H1 (cell line): ENCODE results near the gene NETO1. TPM values are rescaled to one million over a fixed set of nuclear protein-coding genes. Genes with fewer than 3 reads are reported as not detected.
A peak's percentile ranks its signal among the peaks of the same experiment; 100 is the strongest.

Experiments
- CTCF ChIA-PET: fragments of 300-600 bp; sonication (Branson Sonifier 250); formaldehyde crosslinking; loops from one replicate; lab custom pipeline; 2021; ENCODE audit not compliant: partially characterized antibody; lab: Charles Lee
- POLR2A ChIA-PET: fragments of 300-600 bp; sonication (Branson Sonifier 250); formaldehyde crosslinking; loops from one replicate; lab custom pipeline; 2021; ENCODE audit warnings: inconsistent platforms; ENCODE audit not compliant: partially characterized antibody; lab: Charles Lee
- DNase-seq, 2 experiments: peaks; one replicate each; pipeline versions ENCODE4 v3.0.0 to v3.0.0-alpha.2; 2010 to 2022; ENCODE audit warnings: low spot score in 2 of 2, low read depth in 1 of 2, mixed read lengths in 1 of 2
- FAIRE-seq: peaks from 2 replicates; lab custom pipeline; 2011; peaks lifted over from hg19 to GRCh38; lab: Jason Lieb, UNC
- H2AFZ ChIP-seq: 2 replicates; pipeline ENCODE4 v1.8.1; 2012; ENCODE audit warnings: low read length, inconsistent platforms
- H2AK5ac ChIP-seq: 2 replicates; pipeline ENCODE4 v1.6.1; 2013; ENCODE audit warnings: low read depth, low read length
- H2BK120ac ChIP-seq: replicated peaks from 2 replicates; pipeline ENCODE3; 2013; ENCODE audit warnings: low read depth, low read length, inconsistent platforms
- H2BK12ac ChIP-seq: 2 replicates; pipeline ENCODE4 v1.6.1; 2013; ENCODE audit warnings: low read depth, low read length
- H2BK15ac ChIP-seq: 2 replicates; pipeline ENCODE4 v1.6.1; 2013; ENCODE audit warnings: low read length
- H2BK20ac ChIP-seq: 2 replicates; pipeline ENCODE4 v1.6.1; 2013; ENCODE audit warnings: low read length
- H2BK5ac ChIP-seq: 2 replicates; pipeline ENCODE4 v1.6.1; 2013; ENCODE audit warnings: low read depth, low read length
- H3K14ac ChIP-seq: 2 replicates; pipeline ENCODE4 v1.6.1; 2013; ENCODE audit warnings: inconsistent platforms; ENCODE audit not compliant: insufficient read length
- H3K18ac ChIP-seq: 2 replicates; pipeline ENCODE4 v1.6.1; 2013; ENCODE audit warnings: low read length; ENCODE audit errors: extremely low read depth
- H3K23ac ChIP-seq: 2 replicates; pipeline ENCODE4 v1.6.1; 2013; ENCODE audit warnings: inconsistent platforms; ENCODE audit not compliant: insufficient read length
- H3K23me2 ChIP-seq: 2 replicates; pipeline ENCODE4 v1.6.1; 2013; ENCODE audit warnings: low read depth, low read length
- H3K27ac ChIP-seq: 2 replicates; pipeline ENCODE4 v1.6.1; 2011; ENCODE audit warnings: low read depth, low read length, inconsistent platforms
- H3K27me3 ChIP-seq, 4 experiments: replicated peaks in 1 of 4; 1 replicate in 1 of 4; 2 replicates in 3 of 4; pipeline versions ENCODE4 v1.6.1 to v1.8.1; 2011 to 2013; ENCODE audit warnings: low read length in 3 of 4, mild to moderate bottlenecking in 3 of 4, inconsistent platforms in 2 of 4, mixed read lengths in 2 of 4, moderate library complexity in 1 of 4; ENCODE audit not compliant: control insufficient read depth in 3 of 4, insufficient read depth in 3 of 4; ENCODE audit errors: extremely low read depth in 1 of 4
- H3K36me3 ChIP-seq, 4 experiments: 2 replicates each; pipeline versions ENCODE4 v1.6.1 to v1.8.1; 2011 to 2013; ENCODE audit warnings: mild to moderate bottlenecking in 4 of 4, low read length in 3 of 4, moderate library complexity in 2 of 4, control low read depth in 1 of 4, inconsistent platforms in 1 of 4; ENCODE audit not compliant: insufficient read depth in 4 of 4, control insufficient read depth in 2 of 4
- H3K4ac ChIP-seq: replicated peaks from 2 replicates; pipeline ENCODE3; 2013; ENCODE audit warnings: low read length, low read depth, mixed read lengths, inconsistent platforms; ENCODE audit not compliant: insufficient read length
- H3K4me1 ChIP-seq, 4 experiments: replicated peaks in 1 of 4; 1 replicate in 1 of 4; 2 replicates in 3 of 4; pipeline versions ENCODE4 v1.6.1 to v1.8.1; 2011 to 2013; ENCODE audit warnings: low read length in 3 of 4, inconsistent platforms in 2 of 4, mixed read lengths in 1 of 4; ENCODE audit not compliant: insufficient read depth in 4 of 4, control insufficient read depth in 3 of 4
- H3K4me2 ChIP-seq, 2 experiments: 2 replicates each; pipeline versions ENCODE4 v1.6.1 to v1.8.1; 2011 to 2013; ENCODE audit warnings: low read depth in 2 of 2, low read length in 2 of 2, control low read depth in 1 of 2, inconsistent platforms in 1 of 2, mild to moderate bottlenecking in 1 of 2; ENCODE audit not compliant: insufficient read depth in 1 of 2
- H3K4me3 ChIP-seq, 4 experiments: fragments of 200-600, 300-600 bp in 1 of 4; sonication (generic), shearing (Covaris generic), sonication (Bioruptor Twin) in 1 of 4; 2 replicates each; pipeline versions ENCODE4 v1.5.1 to v1.8.1; 2011 to 2016; ENCODE audit warnings: low read length in 4 of 4, low read depth in 3 of 4, control low read depth in 2 of 4, inconsistent platforms in 2 of 4, mild to moderate bottlenecking in 2 of 4, mixed read lengths in 1 of 4, moderate library complexity in 1 of 4; ENCODE audit not compliant: insufficient read depth in 2 of 4; ENCODE audit errors: extremely low read depth in 1 of 4
- H3K56ac ChIP-seq: replicated peaks from 2 replicates; pipeline ENCODE3; 2013; ENCODE audit warnings: low read depth, mild to moderate bottlenecking, mixed read lengths, low read length, inconsistent platforms; ENCODE audit not compliant: insufficient read length
- H3K79me1 ChIP-seq: 2 replicates; pipeline ENCODE4 v1.6.1; 2013; ENCODE audit warnings: low read depth, low read length, control low read depth
- H3K79me2 ChIP-seq, 2 experiments: 2 replicates each; pipeline versions ENCODE4 v1.6.1 to v1.8.1; 2012 to 2013; ENCODE audit warnings: low read length in 2 of 2, mild to moderate bottlenecking in 2 of 2, inconsistent platforms in 1 of 2; ENCODE audit not compliant: insufficient read depth in 2 of 2, control insufficient read depth in 1 of 2
- H3K9ac ChIP-seq, 4 experiments: replicated peaks in 1 of 4; 1 replicate in 1 of 4; 2 replicates in 3 of 4; pipeline versions ENCODE4 v1.6.1 to v1.8.1; 2011 to 2013; ENCODE audit warnings: low read depth in 3 of 4, low read length in 3 of 4, control low read depth in 2 of 4, mild to moderate bottlenecking in 2 of 4, moderate library complexity in 2 of 4, inconsistent platforms in 1 of 4; ENCODE audit errors: extremely low read depth in 1 of 4
- H3K9me3 ChIP-seq, 2 experiments: 2 replicates each; pipeline versions ENCODE4 v1.6.1 to v1.8.1; 2012 to 2013; ENCODE audit warnings: mild to moderate bottlenecking in 2 of 2, moderate library complexity in 2 of 2, control low read depth in 1 of 2, inconsistent platforms in 1 of 2, low read depth in 1 of 2, low read length in 1 of 2, mixed read lengths in 1 of 2; ENCODE audit not compliant: insufficient read depth in 2 of 2
- H4K20me1 ChIP-seq, 2 experiments: replicated peaks in 1 of 2; 2 replicates each; pipeline versions ENCODE3 to v1.8.1; 2011 to 2013; ENCODE audit warnings: inconsistent platforms in 2 of 2, low read length in 2 of 2, mild to moderate bottlenecking in 1 of 2; ENCODE audit not compliant: insufficient read depth in 2 of 2, control insufficient read depth in 1 of 2
- H4K5ac ChIP-seq: 2 replicates; pipeline ENCODE4 v1.6.1; 2013; ENCODE audit warnings: low read length, low read depth, mixed read lengths, inconsistent platforms; ENCODE audit not compliant: insufficient read length
- H4K8ac ChIP-seq: 2 replicates; pipeline ENCODE4 v1.8.0; 2013; ENCODE audit warnings: mild to moderate bottlenecking, moderate library complexity, low read length, inconsistent platforms; ENCODE audit not compliant: insufficient read depth; ENCODE audit errors: extremely low read depth
- H4K91ac ChIP-seq: replicated peaks from 2 replicates; pipeline ENCODE3; 2013; ENCODE audit warnings: low read length, mixed read lengths, inconsistent platforms; ENCODE audit not compliant: insufficient read length
- BCL11A ChIP-seq, 2 experiments: IDR thresholded peaks; one replicate each; pipeline ENCODE4 v1.6.1; 2011; ENCODE audit warnings: low read depth in 2 of 2, low read length in 2 of 2, mild to moderate bottlenecking in 2 of 2
- BRCA1 ChIP-seq: IDR thresholded peaks from 2 replicates; pipeline ENCODE4 v1.6.1; 2012; ENCODE audit warnings: low read depth, low read length, improper control_type of control experiment
- CEBPB ChIP-seq: IDR thresholded peaks from 2 replicates; pipeline ENCODE4 v1.6.1; 2012; ENCODE audit warnings: low read depth, low read length
- CTBP2 ChIP-seq: IDR thresholded peaks from 2 replicates; pipeline ENCODE4 v1.7.0; 2011; ENCODE audit warnings: borderline replicate concordance, mild to moderate bottlenecking, moderate library complexity, mixed read lengths, low read length; ENCODE audit not compliant: insufficient read depth, insufficient read length
- GABPA ChIP-seq: IDR thresholded peaks from 2 replicates; pipeline ENCODE4 v1.6.1; 2011; ENCODE audit warnings: mild to moderate bottlenecking, low read length, moderate library complexity, borderline replicate concordance; ENCODE audit not compliant: insufficient read depth
- GTF2F1 ChIP-seq: IDR thresholded peaks from 2 replicates; pipeline ENCODE4 v1.6.1; 2012; ENCODE audit warnings: low read depth, low read length, improper control_type of control experiment, borderline replicate concordance
- MAFK ChIP-seq: IDR thresholded peaks from 2 replicates; pipeline ENCODE4 v1.6.1; 2012; ENCODE audit warnings: low read depth, mild to moderate bottlenecking, improper control_type of control experiment, low read length
- NANOG ChIP-seq: IDR thresholded peaks from 2 replicates; pipeline ENCODE4 v1.6.1; 2011; ENCODE audit warnings: low read length, low read depth, mild to moderate bottlenecking, inconsistent platforms; ENCODE audit not compliant: insufficient read depth, poor library complexity, severe bottlenecking
- RFX5 ChIP-seq: IDR thresholded peaks from 2 replicates; pipeline ENCODE4 v1.6.1; 2011; ENCODE audit warnings: low read depth, low read length, improper control_type of control experiment, borderline replicate concordance
- SP4 ChIP-seq: IDR thresholded peaks from 2 replicates; pipeline ENCODE4 v1.6.1; 2012; ENCODE audit warnings: low read length, inconsistent platforms
- WGBS, 2 experiments: shearing (Covaris generic) in 1 of 2; methylation state at CpG; one replicate each; pipeline versions ENCODE4 v1.1.6 to v1.1.7; 2013 to 2015; ENCODE audit warnings: low lambda C conversion rate in 2 of 2, mixed read lengths in 2 of 2, inconsistent platforms in 1 of 2, low coverage in 1 of 2, missing lambda C conversion rate in 1 of 2; ENCODE audit not compliant: insufficient replicate concordance in 2 of 2, insufficient coverage in 1 of 2, insufficient read length in 1 of 2; ENCODE audit errors: extremely low coverage in 1 of 2, missing lambda C conversion rate in 1 of 2; 5-methylcytosine and 5-hydroxymethylcytosine counted together
- polyA plus RNA-seq, 7 experiments: library from polyadenylated mRNA; depleted of rRNA in 3 of 7; stranded (reverse) in 5 of 7; unstranded in 2 of 7; fragments of >200 nt in 5 of 7; fragments of 200-250 nt in 2 of 7; gene quantifications; 1 replicate in 5 of 7; 2 replicates in 1 of 7; 4 replicates in 1 of 7; pipeline versions ENCODE4 v1.2.1 to v1.2.3, GENCODE V29; 2011 to 2013; ENCODE audit warnings: missing spikeins in 2 of 7, mixed read lengths in 2 of 7
- total RNA-seq: library from RNA; stranded (reverse); fragmentation: NEBNext Ultra II Directional; extraction: Animal tissue kit (Norgen Biotek cat#: 25700); gene quantifications from 2 replicates; pipeline ENCODE4 v1.2.1, GENCODE V29; 2021
- TF ChIP-seq, protein P1 (sequence below): IDR thresholded peaks from 2 replicates; pipeline ENCODE4 v1.6.1; 2012; ENCODE audit warnings: inconsistent platforms

NETO1 gene
- total and polyA plus RNA-seq, 2 of the 8 experiments (the other 6 are each of a cell fraction or from before 2014, with no cell fraction given) = 3.0 to 19.3 TPM

DNA sequence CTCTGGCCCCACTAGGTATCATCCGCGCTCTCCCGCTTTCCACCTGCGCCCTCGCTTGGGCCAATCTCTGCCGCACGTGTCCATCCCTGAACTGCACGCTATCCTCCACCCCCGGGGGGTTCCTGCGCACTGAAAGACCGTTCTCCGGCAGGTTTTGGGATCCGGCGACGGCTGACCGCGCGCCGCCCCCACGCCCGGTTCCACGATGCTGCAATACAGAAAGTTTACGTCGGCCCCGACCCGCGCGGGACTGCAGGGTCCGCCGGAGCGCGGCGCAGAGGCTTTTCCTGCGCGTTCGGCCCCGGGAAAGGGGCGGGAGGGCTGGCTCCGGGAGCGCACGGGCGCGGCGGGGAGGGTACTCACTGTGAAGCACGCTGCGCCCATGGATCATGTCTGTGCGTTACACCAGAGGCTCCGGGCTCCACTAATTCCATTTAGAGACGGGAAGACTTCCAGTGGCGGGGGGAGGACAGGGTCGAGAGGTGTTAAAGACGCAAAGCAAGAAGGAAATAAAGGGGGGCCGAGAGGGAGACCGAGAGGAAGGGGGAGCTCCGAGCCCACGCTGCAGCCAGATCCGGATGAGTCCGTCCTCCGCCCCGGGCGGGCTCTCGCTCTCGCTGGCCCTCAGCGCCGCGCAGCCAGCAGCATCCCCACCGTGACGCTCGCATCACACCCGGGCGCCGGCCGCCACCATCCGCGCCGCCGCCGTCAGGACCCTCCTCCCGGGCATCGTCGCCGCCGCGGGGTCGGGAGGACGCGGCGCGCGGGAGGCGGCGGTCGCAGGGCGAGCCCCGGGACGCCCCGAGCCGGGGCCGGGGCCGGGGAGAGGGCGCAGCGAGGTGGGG, 664 bp downstream of the NETO1 start:
- POLR2A ChIA-PET = no interaction called here
- Histone ChIP-seq H2BK20ac (no peak overlapping the region), H4K5ac (no peak overlapping the region), H3K9me3 (no peaks in the 10 kb centered on the region), H3K79me1 (no peaks in the 10 kb centered on the region), H3K9ac (peak overlapping the region in 2 of 4 experiments; percentile 24 to 37; a peak in 2 of 7 replicates), H3K18ac (no peak overlapping the region), H3K23ac (no peak overlapping the region), H2BK15ac (no peak overlapping the region), H2BK120ac (no peak overlapping the region), H3K14ac (no peak overlapping the region), H4K20me1 (no peaks in the 10 kb centered on the region), H2AK5ac (no peak overlapping the region), H3K27ac (no peak overlapping the region), H2AFZ (peak overlapping the region; percentile 42; the same call in 1 of the 2 replicates), H2BK5ac (no peak overlapping the region), H4K91ac (no peak overlapping the region), H3K4me3 (peak overlapping the region; percentile 54 to 96 (median 68)), H3K4me1 (peaks cover 2 to 12% (median 3%) of the 10 kb centered on the region in 4 experiments; a peak in 6 of 7 replicates), H3K27me3 (peaks cover 10 to 56% (median 31%) of the 10 kb centered on the region in 4 experiments; a peak in 6 of 7 replicates), H3K79me2 (no peaks in the 10 kb centered on the region), H3K23me2 (peaks cover 30% of the 10 kb centered on the region; the same call in 1 of the 2 replicates), H3K4me2 (peak overlapping the region; percentile 89 to 97), H3K56ac (no peak overlapping the region), H4K8ac (peak overlapping the region; percentile 69; the same call in 1 of the 2 replicates), H3K36me3 (no peaks in the 10 kb centered on the region; a peak in 2 of 8 replicates), H2BK12ac (no peak overlapping the region), H3K4ac (no peak overlapping the region)
- no peak for FAIRE-seq
- CTCF ChIA-PET = interaction anchor here (0.6 kb wide), 1 partner anchor 328 kb away, joined by 3 read pairs; no protein-coding TSS in a partner anchor
- peak in 1 of 2 experiments; percentile 73 for DNase-seq
- WGBS, 2 experiments = 3% methylated on average over 39 of the region's 102 CpGs; no CpG with 5 or more reads in 1 of the 2 experiments
- TF ChIP-seq BCL11A (IDR thresholded peaks at IDR 0.05; ENCODE audit: low read depth in 2 of 2, low read length in 2 of 2) (no peak), MAFK (no peak), CEBPB (no peak), GABPA (no peak), BRCA1 (no peak), SP4 (no peak), CTBP2 (no peak), RFX5 (no peak), NANOG (no peak), GTF2F1 (no peak)
- TF ChIP-seq, protein P1, sequence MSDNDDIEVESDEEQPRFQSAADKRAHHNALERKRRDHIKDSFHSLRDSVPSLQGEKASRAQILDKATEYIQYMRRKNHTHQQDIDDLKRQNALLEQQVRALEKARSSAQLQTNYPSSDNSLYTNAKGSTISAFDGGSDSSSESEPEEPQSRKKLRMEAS = peak; percentile 97
